Measurements from ENCODE around the gene MLIP. TPM values are rescaled to one million over a fixed set of nuclear protein-coding genes. Genes with fewer than 3 reads are reported as not detected.

Gene MLIP
- total and polyA plus RNA-seq, 2 of the 8 experiments (the other 6 are each of a cell fraction or from before 2014, with no cell fraction given), result not detected

GRCh38 chr6:54285595-54285994 is 174.4 kb downstream of the MLIP start:
- H3K27me3 ChIP-seq (replicated peaks in 1 of 4; ENCODE audit: control insufficient read depth in 3 of 4, extremely low read depth in 1 of 4, insufficient read depth in 3 of 4, low read length in 3 of 4), result no peaks in the 10 kb centered on the region
- POLR2A ChIA-PET (ENCODE audit: partially characterized antibody), result no interaction called here
- no peak overlapping the region for H4K8ac ChIP-seq (ENCODE audit: extremely low read depth, insufficient read depth, low read length)
- H2AFZ ChIP-seq (ENCODE audit: low read length), result no peak overlapping the region
- no peak for FAIRE-seq
- no peak overlapping the region for H2BK12ac ChIP-seq (ENCODE audit: low read depth, low read length)
- no peak overlapping the region for H2AK5ac ChIP-seq (ENCODE audit: low read depth, low read length)
- H3K56ac ChIP-seq (replicated peaks; ENCODE audit: insufficient read length, low read depth, low read length), result no peak overlapping the region
- no peak overlapping the region for H3K27ac ChIP-seq (ENCODE audit: low read depth, low read length)
- H3K14ac ChIP-seq (ENCODE audit: insufficient read length), result no peak overlapping the region
- CTCF ChIA-PET (ENCODE audit: partially characterized antibody), result interaction anchor here (0.5 to 1.3 kb wide), 3 partner anchors 298 to 310 kb away, joined by 3 to 4 read pairs (median 3); no protein-coding TSS in a partner anchor
- H4K20me1 ChIP-seq (replicated peaks in 1 of 2; ENCODE audit: control insufficient read depth in 1 of 2, insufficient read depth in 2 of 2, low read length in 2 of 2), result no peaks in the 10 kb centered on the region
- TF ChIP-seq EZH2 (IDR thresholded peaks at IDR 0.05; ENCODE audit: low read depth, low read length, severe bottlenecking) (no peak), TCF12 (IDR thresholded peaks at IDR 0.05; ENCODE audit: low read depth, low read length) (no peak), KDM1A (IDR thresholded peaks at IDR 0.05; ENCODE audit: borderline replicate concordance, low read length) (no peak), POU5F1 (IDR thresholded peaks at IDR 0.05; ENCODE audit: low read depth, low read length) (no peak), TBP (IDR thresholded peaks at IDR 0.05; ENCODE audit: low read depth, low read length) (no peak), TAF7 (optimal IDR thresholded peaks at IDR 0.05; ENCODE audit: borderline replicate concordance, low read depth, low read length) (no peak), HDAC2 (IDR thresholded peaks at IDR 0.05; ENCODE audit: borderline replicate concordance in 1 of 2, low read depth in 2 of 2, low read length in 2 of 2) (no peak), GTF2F1 (IDR thresholded peaks at IDR 0.05; ENCODE audit: borderline replicate concordance, low read depth, low read length) (no peak), EGR1 (IDR thresholded peaks at IDR 0.05; ENCODE audit: borderline replicate concordance, low read depth, low read length) (no peak)
- no peak overlapping the region for H3K9ac ChIP-seq (replicated peaks in 1 of 4; ENCODE audit: extremely low read depth in 1 of 4, low read depth in 3 of 4, low read length in 3 of 4)
- H3K9me3 ChIP-seq (ENCODE audit: insufficient read depth in 2 of 2, low read depth in 1 of 2, low read length in 1 of 2), result no peaks in the 10 kb centered on the region
- H3K79me1 ChIP-seq (ENCODE audit: low read depth, low read length), result no peaks in the 10 kb centered on the region
- no peak overlapping the region for H3K4me3 ChIP-seq (ENCODE audit: extremely low read depth in 1 of 4, insufficient read depth in 2 of 4, low read depth in 3 of 4, low read length in 4 of 4)
- no peak overlapping the region for H2BK120ac ChIP-seq (replicated peaks; ENCODE audit: low read depth, low read length)
- no peaks in the 10 kb centered on the region for H3K79me2 ChIP-seq (ENCODE audit: control insufficient read depth in 1 of 2, insufficient read depth in 2 of 2, low read length in 2 of 2)
- H3K4me2 ChIP-seq (ENCODE audit: insufficient read depth in 1 of 2, low read depth in 2 of 2, low read length in 2 of 2), result no peak overlapping the region
- H2BK20ac ChIP-seq (ENCODE audit: low read length), result no peak overlapping the region
- no peaks in the 10 kb centered on the region for H3K4me1 ChIP-seq (replicated peaks in 1 of 4; ENCODE audit: control insufficient read depth in 3 of 4, insufficient read depth in 4 of 4, low read length in 3 of 4)
- H3K23me2 ChIP-seq (ENCODE audit: low read depth, low read length), result no peaks in the 10 kb centered on the region
- H3K18ac ChIP-seq (ENCODE audit: extremely low read depth, low read length), result no peak overlapping the region
- no peak overlapping the region for H3K23ac ChIP-seq (ENCODE audit: insufficient read length)
- no peak overlapping the region for H4K91ac ChIP-seq (replicated peaks; ENCODE audit: insufficient read length, low read length)
- whole genome bisulfite sequencing, 2 experiments (ENCODE audit: extremely low coverage in 1 of 2, insufficient coverage in 1 of 2, insufficient read length in 1 of 2, insufficient replicate concordance in 2 of 2, low coverage in 1 of 2, low lambda C conversion rate in 2 of 2, missing lambda C conversion rate in 1 of 2), result 95% methylated on average over 3 of the region's 3 CpGs; no CpG with 5 or more reads in 1 of the 2 experiments
- H2BK15ac ChIP-seq (ENCODE audit: low read length), result no peak overlapping the region
- no peaks in the 10 kb centered on the region for H3K36me3 ChIP-seq (ENCODE audit: control insufficient read depth in 2 of 4, insufficient read depth in 4 of 4, low read length in 3 of 4)
- H3K4ac ChIP-seq (replicated peaks; ENCODE audit: insufficient read length, low read depth, low read length), result no peak overlapping the region
- no peak overlapping the region for H4K5ac ChIP-seq (ENCODE audit: insufficient read length, low read depth, low read length)
- no peak overlapping the region for H2BK5ac ChIP-seq (ENCODE audit: low read depth, low read length)
- DNase-seq (ENCODE audit: low read depth in 1 of 2, low spot score in 2 of 2), result no peak
